GM21390 (cell line): ENCODE data around the gene DAB1.

Source experiments
- ATAC-seq: cut with Tn5 transposase; IDR thresholded peaks from one replicate; pipeline ENCODE4 v1.9.1; 2021; ENCODE audit not compliant: unreplicated experiment

Gene DAB1

DNA sequence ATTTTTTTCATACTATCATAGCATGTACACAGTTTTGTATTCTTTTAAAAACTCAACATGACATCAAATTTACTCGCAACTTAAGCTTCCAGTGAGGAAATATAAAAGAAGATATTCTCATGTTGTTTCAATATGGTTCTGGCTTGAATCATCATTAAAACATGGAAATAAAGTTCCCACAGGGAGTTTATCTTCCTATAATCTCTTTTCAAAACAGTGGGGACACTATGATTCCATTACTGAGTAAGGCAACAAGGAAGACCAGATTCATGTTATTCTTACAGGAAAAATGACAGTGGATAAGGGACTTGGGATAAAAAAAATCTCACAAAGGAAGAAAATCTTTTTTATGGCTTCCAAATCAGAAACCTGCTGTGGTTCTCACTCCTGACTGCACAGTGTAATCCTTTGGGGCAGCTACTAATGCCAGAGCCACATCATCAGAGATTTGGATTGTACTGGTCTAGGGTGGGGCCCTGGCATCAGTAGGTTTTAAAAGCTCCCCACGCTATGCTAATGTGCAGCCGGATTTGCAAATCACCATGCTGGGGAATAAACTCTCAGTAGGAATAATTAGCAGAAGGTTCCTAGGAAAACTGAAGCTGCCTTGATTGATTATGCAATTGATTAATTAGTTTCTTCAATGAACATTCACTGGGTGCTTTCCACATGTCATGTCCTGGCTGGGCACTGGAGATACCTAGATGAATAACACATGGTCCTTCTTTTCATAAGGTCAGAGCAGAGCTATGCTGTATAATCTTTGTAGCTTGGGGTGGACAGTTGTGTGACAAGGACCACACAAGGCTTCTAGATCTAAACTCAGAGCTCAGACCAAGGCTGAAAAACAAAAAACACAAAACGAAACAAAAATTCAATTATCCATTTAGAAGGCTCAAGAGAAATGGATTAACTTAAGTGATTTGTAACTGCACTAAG is 386.9 kb downstream of the DAB1 start:
- no peak for ATAC-seq

GRCh38 chr1:57034713-57035112 is 389.1 kb downstream of the DAB1 start:
- ATAC-seq = no peak

DNA sequence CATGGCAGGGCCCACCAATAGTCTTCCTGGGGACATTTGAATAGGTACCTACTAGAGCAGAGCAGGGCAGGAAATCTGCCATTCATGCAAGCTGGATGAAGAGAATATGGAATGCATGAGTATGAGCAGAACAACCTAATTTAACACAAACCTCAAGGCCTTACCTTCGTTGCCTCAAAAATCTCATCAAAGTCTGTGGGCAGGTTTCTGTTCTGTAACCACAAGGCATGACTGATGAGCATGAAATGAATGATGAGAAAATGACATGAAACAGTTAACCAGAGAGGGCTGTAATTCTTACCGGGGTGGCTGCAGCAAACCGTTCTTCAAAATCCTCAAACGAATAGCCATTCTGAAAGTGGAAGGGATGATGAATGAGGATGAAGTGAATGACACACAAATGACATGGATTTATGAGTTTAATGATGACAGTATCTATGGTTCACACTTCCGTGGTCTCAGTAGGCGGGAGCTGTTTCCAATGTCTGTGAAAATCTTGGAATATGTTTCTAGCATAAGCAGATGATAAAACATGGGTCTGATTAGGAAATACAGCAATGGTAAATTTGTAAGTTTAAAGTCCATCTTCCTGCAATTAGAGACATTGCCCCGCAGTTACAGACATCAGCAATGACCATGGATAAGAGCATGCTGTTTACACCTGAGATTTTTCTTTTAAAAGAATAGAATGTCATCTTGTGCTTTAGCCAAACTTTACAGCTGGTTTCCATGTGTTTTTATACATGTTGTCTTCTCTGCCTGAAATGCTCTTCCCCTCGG is 390.4 kb downstream of the DAB1 start:
- ATAC-seq = no peak

DNA sequence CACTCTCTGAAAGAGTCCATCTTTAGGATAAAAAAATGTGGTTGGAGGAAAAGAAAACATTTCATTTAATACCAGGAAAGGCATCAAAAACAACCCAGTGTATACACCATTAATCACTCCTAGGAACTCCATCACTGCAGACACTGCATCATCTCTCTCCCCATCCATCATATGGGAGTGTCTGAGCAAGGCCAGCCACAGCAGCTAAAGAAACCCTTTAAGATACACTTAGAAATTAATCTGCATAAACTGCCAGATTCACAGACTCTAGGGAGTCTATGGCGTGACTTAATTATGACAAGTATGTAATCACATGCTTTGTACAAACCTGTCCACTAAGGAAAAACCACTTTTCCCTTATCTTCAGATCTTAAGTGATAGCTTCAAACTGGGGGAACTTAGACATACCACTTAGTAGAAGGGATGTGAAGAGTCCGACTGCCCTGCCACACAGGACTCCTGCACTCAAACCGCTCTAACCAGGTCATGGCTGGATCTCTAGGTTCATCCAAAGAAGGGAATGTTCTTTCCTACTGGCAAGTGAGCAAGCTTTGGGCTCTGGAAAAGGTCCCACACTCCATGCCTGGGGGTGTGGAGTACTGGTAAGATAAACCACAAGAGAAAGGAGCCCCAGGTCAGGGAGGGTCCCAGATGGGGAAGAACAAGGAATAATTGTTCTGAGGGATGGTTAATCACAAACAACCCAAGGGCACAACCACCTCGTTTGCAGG is 397.1 kb downstream of the DAB1 start:
- ATAC-seq = no peak

DNA sequence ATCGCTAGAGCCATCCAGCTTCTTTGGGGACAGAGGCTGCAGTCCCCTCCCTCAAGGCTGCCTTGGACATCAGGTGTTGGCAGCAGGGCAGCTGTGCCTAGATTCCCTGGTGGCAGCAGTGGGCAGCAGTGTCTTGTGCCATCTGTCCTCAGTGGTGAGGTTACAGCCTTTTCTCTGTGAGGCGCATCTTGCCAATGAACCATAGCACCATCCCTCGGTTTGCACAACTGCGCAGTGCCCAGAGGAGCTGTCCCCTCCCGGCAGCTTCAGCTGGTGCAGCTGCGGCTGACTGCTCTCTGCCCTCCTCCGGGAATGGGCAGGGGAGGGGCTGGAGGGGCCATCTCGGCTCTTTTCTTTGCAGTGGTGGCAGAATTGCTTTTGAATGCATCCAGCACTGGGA is 399.0 kb downstream of the DAB1 start:
- no peak for ATAC-seq

DNA sequence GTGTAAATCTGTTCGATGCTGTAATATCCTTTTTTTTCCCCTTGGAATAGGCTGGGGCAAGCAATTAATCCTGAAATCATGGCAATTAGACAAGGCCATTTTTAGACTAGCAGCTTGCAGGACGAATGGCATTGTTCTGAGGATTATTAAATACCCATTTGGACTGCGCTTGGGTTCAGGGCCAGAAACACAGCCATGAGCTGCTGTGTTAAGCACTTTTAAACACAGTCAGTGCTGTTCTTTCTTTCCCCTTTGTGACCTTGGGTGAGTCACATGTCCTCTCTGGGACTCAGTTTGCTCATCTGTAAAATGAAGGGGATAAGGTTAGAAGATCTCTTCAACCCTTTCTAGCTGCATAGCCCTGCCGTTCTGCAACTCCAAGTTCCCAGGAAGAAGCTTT is 399.4 kb downstream of the DAB1 start:
- no peak for ATAC-seq

DNA sequence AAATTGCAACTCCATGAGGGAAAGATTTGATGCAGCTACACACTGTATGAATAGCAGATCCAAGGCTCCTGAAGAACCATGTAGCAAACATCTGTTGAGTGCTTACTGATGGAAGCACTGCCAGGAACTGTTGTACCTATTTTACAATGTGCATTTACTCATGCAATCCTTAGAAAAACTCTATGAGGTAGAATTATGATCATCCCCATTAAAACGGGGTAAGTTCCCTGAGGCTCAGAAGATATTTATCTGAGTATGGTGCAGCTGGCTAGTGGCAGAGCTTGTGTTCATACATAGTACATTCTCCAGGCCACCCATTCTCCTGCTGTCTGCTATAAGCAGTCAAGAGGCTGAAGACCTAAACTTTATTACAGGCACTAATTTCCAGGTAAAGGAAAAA is 403.6 kb downstream of the DAB1 start:
- no peak for ATAC-seq

- ATAC-seq = no peak
Measured at GRCh38 chr1:57019236-57019839, 404.5 kb downstream of the DAB1 start.

- ATAC-seq = no peak
Measured at GRCh38 chr1:57018119-57018518, 405.7 kb downstream of the DAB1 start.

DNA sequence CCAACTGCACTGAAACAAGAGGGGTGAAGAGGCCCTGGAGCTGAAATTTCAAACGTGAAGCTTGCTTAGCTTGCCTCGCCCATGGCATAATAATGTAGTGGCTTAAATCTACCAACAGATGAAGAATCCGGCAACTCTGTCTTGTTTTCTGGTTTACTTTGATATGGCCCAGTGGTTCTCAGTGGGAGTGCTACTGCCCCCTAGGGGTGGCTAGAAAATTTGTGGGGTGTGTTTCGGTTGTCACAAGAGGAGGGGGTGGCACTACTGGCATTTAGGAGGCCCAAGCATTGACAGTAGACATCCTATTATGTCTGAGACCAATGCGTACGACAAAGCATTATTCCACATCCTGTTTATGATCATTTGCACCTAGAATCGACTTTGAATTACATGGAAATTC is 406.1 kb downstream of the DAB1 start:
- ATAC-seq = no peak

DNA sequence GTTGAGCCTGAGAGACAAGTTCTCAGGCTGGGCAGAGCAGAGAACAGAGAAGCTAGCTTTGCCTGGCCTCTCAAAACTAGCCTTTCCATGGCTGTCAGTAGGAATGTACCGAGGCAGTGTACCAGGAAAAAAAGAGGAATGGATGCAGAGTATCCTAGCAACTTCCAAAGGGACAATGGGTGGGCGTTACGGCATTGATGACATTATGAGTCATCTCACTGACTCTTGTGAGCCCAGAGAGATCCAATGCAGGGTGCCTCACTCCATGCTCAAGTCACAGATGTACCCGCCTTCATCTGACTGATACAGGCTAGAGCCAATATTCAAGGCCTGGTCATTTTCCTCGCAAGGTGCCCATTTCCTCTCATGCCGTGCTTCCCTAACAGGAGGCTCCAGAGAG is 406.7 kb downstream of the DAB1 start:
- no peak for ATAC-seq

DNA sequence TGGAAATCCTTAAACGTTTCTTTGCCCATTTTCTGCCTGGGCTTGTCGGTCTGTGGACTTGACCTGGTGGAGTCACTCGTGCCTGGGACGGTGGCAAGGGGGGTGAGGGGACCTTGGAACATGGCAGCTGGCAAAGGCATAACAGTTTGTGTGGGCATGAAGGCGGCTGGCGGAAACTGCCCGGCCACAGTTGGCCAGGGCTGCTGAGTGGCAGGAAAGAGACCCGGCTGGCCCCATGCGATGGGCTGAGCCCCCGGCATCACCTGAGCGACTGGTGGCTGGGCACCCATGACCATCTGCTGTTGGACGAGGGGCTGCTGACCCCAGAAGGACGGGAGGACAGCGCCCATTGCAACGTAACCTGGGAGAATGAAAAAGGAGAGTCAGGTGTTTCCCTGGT is 408.8 kb downstream of the DAB1 start:
- ATAC-seq = no peak

DNA sequence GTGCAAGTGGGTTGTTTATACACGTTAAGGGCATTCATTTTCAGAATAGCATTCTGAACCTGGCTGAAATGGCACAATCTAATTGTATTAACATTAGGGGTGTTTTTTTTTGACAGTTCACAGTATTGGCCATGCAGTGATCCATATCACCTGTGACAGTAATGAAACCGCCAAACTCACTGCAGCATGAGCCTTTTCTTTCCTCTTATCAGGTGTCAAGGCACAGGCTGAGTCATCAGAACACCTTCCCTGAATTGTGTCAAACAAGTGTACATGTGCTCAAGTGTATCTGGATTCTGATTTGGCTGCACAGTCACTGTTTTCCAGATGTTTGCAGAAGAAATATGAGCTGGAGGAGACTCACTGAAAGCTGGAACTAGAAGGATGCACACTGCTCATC is 410.3 kb downstream of the DAB1 start:
- no peak for ATAC-seq

DNA sequence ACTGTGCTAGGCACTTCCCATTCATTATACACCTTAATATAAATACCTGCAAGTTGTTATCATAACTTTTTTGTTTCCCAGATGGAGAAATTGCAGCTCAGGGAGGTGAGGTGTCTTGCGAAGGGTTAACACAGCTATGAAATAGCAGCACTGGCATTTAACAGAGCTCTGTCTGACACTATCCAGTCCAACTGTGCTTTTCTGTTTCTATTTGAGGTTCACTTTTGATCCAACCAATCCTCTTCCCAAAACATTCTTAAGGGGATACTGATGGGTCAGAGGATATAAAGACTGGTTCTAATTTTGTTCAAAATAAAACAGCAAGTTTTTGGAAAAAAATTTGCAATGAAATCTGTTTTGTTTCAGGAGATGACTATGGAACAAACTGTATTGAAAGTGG is 411.5 kb downstream of the DAB1 start:
- no peak for ATAC-seq

- ATAC-seq = no peak
Measured at GRCh38 chr1:57010511-57010910, 413.3 kb downstream of the DAB1 start.

GRCh38 chr1:57007948-57008347 is 415.9 kb downstream of the DAB1 start:
- ATAC-seq = no peak

GRCh38 chr1:57007472-57007871 is 416.4 kb downstream of the DAB1 start:
- no peak for ATAC-seq

GRCh38 chr1:57003398-57004139 is 420.3 kb downstream of the DAB1 start:
- no peak for ATAC-seq

GRCh38 chr1:56995414-56996100 is 428.3 kb downstream of the DAB1 start:
- ATAC-seq = no peak

DNA sequence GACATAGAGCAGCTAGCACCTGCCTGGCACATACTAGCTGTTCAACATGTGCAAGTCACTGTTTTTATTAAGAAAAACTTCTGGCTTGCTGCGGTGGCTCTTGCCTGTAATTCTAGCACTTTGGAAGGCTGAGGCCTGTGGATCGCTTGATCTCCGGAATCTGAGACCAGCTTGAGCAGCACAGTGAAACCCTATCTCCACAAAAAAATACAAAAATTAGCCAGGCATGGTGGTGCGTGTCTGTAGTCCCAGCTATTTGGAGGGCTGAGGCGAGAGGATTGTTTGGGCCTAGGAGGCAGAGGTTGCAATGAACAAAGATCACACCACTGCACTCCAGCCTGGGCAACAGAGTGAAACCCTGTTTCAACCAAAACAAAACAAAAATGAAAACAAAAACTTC is 430.4 kb downstream of the DAB1 start:
- no peak for ATAC-seq
